Fibroblast of skin of scalp (primary cell): ENCODE measurements around the gene ERFL.
"Not testable (repeated sequence)": the region's sequence is repeated elsewhere in the genome, so short reads cannot be mapped to it uniquely, and the experiment has no call there.

Source experiments
- DNase-seq: peaks from one replicate; pipeline ENCODE4 v3.0.0-alpha.2; 2013

ERFL gene

GRCh38 chr19:41941410-41942202 lies 13.4 kb upstream of the ERFL start:
- no peak for DNase-seq

DNA sequence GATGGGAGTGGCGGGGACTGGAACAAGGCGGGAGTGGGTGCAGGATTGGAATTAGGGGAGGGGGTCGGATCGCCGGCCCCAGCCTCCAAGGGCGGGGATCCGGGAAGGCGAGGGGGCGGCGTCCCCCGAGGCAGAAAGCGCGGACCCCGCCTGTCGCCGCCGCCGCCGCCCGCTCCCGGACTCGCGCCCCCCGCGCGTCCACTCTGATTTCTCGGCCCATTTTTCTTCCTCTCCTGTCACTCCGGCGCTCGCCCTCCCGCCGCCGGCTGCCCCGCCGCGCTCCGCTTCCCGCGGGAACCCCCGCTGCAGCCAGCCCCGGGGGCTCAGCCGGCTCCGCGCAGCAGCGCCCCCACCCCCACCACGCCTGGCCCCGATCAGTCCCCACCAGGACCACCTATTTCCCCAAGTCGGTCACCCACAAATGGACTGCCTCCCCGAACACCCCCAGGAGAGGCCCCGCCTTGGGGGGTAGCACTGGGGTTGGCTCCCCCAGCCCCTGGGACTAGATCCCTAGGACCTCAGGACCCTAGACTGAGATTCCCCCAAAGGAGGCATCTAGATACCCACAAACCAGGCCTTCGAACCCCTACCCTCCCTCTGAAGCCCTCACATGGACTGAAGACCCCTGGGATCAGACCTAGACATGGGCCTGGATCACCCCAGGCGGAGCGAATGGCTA lies 12.6 kb upstream of the ERFL start:
- no peak for DNase-seq

DNA sequence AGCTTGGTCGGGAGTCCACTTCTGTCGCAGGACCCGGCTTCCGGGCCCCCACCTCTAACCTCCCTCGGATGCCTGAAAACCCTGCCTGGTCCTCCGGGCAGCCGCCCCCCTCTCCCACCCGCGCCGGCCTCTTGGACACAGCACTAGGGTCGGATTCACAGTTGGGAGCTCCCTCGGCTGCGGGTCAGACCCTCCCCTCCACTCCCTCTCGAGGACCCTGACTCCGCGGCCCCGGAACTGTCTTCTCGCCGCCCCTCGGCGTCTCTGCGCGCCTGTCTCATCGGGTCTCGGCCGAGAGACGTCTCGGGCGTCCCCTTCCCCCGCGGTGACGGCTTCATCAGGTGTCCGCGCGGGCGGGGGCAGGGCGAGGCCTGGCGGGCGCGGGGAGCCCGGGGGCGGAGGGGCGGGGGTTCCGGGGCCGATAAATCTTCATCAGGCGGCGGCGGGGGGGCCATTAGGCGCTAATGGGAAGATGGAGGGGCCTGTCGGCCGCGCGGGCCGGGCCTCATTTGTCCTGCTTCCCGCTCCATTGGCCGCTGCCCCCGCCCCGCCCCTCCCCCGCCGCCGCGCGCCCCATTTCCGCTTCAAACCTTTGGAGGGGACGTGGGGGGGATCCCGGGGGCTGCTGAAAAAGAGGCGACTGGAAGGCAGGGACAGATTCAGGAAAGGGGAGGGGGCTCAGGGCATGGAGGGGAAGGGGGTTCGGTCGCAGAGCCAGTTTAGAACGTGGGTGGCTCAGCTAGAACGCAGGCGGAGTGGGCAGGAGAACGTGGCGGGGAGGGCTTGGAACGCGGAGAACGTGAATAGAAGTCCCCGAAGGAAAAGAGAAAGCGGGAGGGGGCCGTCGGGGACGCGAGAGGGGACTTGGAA lies 11.8 kb upstream of the ERFL start:
- peak; percentile 24 for DNase-seq

GRCh38 chr19:41939209-41939608 lies 11.0 kb upstream of the ERFL start:
- not testable (repeated sequence) for DNase-seq

DNA sequence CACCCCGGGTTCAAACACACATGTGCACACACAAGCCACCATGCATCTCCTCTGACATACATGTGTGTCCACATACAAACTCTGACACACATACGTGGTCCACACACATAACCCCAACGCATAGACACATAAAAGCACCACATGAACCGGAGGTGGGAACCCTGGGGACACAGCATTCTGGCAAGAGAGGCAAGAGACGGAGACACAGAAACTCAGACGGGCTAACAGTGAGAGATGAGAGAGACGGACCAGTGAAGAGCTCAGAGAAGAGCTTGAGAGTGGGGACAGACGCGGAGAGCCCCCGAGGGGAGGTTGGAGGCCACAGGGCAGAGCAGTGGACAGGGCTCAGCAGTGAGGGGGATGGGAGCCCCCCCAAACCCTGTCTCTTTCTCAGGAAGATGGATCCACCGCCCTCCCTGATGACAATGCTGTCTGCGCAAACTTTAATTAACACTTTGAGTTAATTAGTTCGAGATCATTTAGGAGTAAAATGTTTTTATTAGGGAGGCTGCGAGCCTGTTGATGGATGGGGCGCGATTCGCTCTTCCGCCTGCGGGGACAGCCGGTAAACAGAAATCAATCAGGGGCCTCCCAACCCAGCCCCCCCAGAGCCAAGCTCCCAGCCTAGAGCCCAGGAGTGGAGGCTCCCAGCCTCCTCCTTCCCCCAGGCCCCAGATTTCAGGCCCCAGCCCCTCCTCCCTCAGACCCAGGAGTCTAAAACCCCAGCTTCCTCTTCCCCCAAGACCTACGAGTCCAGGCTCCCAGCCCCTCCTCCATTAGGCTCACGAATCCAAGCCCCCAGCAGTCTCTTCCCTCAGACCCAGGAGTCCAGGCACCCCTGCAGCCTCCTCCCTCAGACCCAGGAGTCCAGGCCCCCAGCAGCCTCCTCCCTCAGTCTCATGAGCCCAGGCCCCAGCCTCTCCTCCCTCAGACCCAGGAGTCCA lies 9.5 kb upstream of the ERFL start:
- no peak for DNase-seq

GRCh38 chr19:41936961-41937360 lies 8.7 kb upstream of the ERFL start:
- no peak for DNase-seq

DNA sequence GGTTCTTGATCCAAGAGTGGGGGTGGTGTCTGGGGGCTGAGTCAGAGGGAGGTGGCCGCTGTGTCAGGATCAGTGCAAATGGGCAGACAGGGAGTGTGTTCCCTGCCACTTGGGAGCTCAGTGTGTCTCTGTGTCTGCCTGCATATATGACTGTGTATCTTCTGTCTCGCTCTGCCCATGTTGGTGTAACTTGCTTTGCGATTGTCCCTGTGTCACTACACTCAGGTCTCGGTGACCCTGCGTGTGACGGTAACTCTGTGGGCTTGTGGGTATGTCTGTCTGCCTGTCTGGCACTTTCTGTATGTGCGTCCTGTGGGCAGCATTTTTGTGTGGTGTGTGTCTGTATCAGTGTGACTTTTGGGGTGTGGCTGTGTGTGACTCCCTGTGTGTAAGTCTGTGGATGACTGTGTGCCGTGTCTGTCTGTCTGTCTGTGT lies 8.2 kb upstream of the ERFL start:
- peak; percentile 36 for DNase-seq

DNA sequence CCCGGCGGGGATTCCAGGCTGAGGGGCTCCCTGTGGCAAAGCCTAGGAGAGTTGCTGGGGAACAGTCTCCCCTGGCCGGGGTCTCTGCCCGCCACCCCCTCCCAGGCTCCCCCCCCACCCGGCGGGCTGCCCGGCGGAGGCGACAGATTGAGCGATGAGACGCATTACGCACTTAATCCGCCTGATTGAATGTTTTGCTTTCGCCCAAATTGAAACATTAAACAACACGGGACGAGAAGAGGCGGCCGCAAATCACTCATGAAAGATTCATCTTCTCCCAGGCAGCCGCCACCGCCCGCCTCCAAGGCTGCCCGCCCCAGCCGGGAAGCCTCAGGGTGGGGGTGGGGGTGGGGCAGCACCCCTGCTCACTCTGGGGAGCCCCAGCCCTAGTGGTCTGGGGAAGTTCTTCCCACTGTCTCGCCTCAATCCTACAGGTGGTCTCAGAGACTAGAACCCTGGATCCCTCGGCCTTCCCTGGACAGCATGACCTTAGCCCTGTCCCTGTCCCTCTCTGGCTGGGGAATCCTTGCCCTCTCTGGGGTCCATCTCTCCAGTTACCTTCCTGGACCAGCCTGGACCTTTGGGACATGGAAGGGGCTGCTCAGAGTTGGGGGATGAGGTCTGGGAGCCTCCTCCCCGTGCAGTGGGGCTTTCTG lies 7.6 kb upstream of the ERFL start:
- DNase-seq: no peak

- peak; percentile 64 for DNase-seq
These were observed 6.7 kb upstream of the ERFL start for GRCh38 chr19:41934849-41935374.

- DNase-seq: no peak
These were observed 5.6 kb upstream of the ERFL start for GRCh38 chr19:41933693-41934426.

GRCh38 chr19:41932720-41933332 lies 4.6 kb upstream of the ERFL start:
- no peak for DNase-seq

- no peak for DNase-seq
These were observed 4.0 kb upstream of the ERFL start for GRCh38 chr19:41932259-41932719.

GRCh38 chr19:41930926-41931592 lies 2.8 kb upstream of the ERFL start:
- no peak for DNase-seq

DNA sequence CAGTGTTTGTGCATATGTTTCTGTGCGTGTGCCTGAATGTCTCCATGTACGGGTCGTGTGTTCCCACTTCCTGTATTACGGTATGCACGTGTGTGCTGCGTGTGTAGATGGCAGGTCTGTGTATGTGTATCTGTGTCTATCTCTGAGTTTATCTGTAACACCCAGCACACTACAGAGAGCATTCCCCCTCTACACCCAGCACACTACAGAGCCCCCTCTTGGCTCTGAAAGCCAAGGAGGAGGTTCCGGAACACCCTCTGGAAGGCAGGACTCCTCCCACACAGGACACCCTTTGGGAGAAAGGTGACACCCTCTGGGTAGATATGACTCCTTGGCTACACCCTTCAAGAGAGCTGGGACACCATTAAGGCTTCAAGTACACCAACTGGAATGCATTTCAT lies 2.1 kb upstream of the ERFL start:
- no peak for DNase-seq

- DNase-seq: no peak
These were observed 1.4 kb upstream of the ERFL start for GRCh38 chr19:41929536-41930071.

DNA sequence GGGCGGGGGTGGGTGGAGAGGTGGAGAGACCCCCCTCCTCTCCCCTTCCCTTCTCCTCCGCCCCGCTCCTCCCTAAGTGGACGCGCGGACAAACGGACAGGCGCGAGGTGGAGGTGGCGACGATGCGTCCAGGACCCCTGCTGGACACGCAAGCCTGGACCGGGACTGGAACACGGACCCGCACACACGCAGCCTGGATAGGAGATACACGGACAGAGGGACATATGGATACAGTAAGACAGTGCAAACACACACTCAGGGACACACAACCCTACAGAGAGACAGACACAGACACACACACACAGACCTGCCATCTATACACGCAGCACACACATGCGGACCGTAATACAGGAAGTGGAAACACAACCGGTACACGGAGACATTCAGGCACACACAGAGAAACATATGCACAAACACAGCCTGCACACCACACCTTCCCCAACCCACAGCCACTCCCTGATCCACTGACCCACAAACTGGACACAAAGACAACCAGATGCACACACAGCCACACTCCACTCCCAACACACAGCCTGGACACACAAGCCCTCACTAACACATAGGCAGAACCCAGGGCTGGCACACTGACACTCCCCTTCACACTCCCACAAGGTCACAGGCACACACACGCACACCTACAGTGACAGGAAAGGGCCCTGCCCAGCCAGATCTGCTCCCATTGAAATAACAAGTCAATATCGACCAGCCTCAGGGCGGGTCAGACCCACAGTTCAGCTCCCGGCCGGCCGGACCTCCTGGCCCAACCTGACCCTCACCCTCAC lies 696 bp upstream of the ERFL start:
- no peak for DNase-seq

DNA sequence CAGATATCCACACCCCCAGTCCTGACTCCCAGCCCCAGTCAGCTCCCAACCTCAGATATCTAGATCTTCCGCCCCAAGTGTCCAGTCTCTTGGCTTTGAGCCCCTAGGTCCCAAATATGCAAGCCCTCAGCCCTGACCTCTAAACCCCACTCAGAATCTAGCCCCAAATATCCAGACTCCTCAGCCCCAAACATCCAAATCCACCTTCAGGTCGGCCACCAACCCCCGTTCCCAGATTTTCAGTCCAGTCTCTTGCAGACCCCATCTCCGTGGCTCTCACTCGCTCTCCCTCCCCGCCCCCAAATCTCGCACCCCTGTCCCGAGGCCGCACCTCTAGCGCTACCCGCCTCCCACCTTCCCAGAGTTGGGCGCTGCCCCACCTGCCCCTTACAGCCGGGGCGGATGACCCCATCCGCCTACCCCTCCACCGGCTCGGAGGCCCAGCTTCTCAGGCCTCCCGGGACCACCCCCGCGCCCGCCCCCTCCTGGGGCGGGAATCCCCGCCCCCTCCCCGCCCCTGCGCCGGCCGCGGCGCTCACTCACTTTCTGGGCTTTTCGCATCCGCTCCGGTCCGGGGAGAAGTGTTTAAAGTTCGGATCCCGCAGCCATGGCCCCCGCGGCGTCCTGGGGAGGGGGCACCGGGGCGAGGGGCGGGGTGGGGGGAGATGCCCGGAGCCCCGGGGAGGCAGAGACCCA lies 604 bp downstream of the ERFL start:
- DNase-seq: no peak
